Endodermal cell (in vitro differentiated cells): ENCODE data around the gene PGK2. TPM values are rescaled to one million over a fixed set of nuclear protein-coding genes. Genes with fewer than 3 reads are reported as not detected.

Experiments
- DNase-seq: peaks from one replicate; pipeline ENCODE4 v3.0.0-alpha.2; 2017
- H3K27ac ChIP-seq: 2 replicates; pipeline ENCODE4 v1.5.1; 2013; ENCODE audit warnings: mild to moderate bottlenecking, low read depth, low read length, moderate library complexity
- H3K27me3 ChIP-seq: 2 replicates; pipeline ENCODE4 v1.6.1; 2013; ENCODE audit warnings: mild to moderate bottlenecking, low read length, moderate library complexity; ENCODE audit not compliant: insufficient read depth, control insufficient read depth, poor library complexity, severe bottlenecking
- H3K36me3 ChIP-seq: 2 replicates; pipeline ENCODE4 v1.7.0; 2013; ENCODE audit warnings: mild to moderate bottlenecking, low read length, moderate library complexity; ENCODE audit not compliant: control insufficient read depth, insufficient read depth
- H3K4me1 ChIP-seq: one replicate; pipeline ENCODE4 v1.7.0; 2013; ENCODE audit warnings: low read length; ENCODE audit not compliant: control insufficient read depth, insufficient read depth
- H3K4me3 ChIP-seq: 2 replicates; pipeline ENCODE4 v1.5.1; 2013; ENCODE audit warnings: mild to moderate bottlenecking, low read length, moderate library complexity
- H3K9ac ChIP-seq: 2 replicates; pipeline ENCODE4 v1.6.1; 2013; ENCODE audit warnings: mild to moderate bottlenecking, low read length, moderate library complexity; ENCODE audit not compliant: poor library complexity, severe bottlenecking; ENCODE audit errors: extremely low read depth
- H3K9me3 ChIP-seq: 2 replicates; pipeline ENCODE4 v1.6.1; 2013; ENCODE audit warnings: mild to moderate bottlenecking, low read length, moderate library complexity; ENCODE audit not compliant: control insufficient read depth
- H3K27ac Mint-ChIP-seq: 2 replicates; pipeline ENCODE4 v1.8.0; 2020; ENCODE audit warnings: mixed read lengths
- H3K27me3 Mint-ChIP-seq: 2 replicates; pipeline ENCODE4 v1.8.0; 2021; ENCODE audit warnings: mild to moderate bottlenecking, mixed read lengths; ENCODE audit not compliant: insufficient read depth
- H3K36me3 Mint-ChIP-seq: 2 replicates; pipeline ENCODE4 v1.8.0; 2020; ENCODE audit warnings: low read depth, mixed read lengths
- H3K4me1 Mint-ChIP-seq: 2 replicates; pipeline ENCODE4 v1.8.0; 2020; ENCODE audit warnings: mixed read lengths
- H3K4me3 Mint-ChIP-seq: 2 replicates; pipeline ENCODE4 v1.8.0; 2020; ENCODE audit warnings: mild to moderate bottlenecking, moderate library complexity, mixed read lengths
- H3K9me3 Mint-ChIP-seq: 2 replicates; pipeline ENCODE4 v1.8.0; 2020; ENCODE audit warnings: mild to moderate bottlenecking, mixed read lengths
- CTCF ChIP-seq: fragments of 200-600 bp; sonication (generic); conservative IDR thresholded peaks from 2 replicates; pipeline ENCODE4 v1.5.0; 2021; ENCODE audit warnings: antibody characterized with exemption, mild to moderate bottlenecking
- WGBS, 2 experiments: methylation state at CpG; one replicate each; pipeline versions ENCODE4 v1.1.5 to v1.1.7; 2013; ENCODE audit warnings: missing lambda C conversion rate in 2 of 2, mixed read lengths in 1 of 2; ENCODE audit not compliant: insufficient coverage in 1 of 2, insufficient read length in 1 of 2; 5-methylcytosine and 5-hydroxymethylcytosine counted together
- total RNA-seq, 2 donors: library from RNA; stranded (reverse); fragmentation: NEBNext Ultra II Directional in 1 of 2; extraction: Animal tissue kit (Norgen Biotek cat#: 25700) in 1 of 2; gene quantifications; 2 replicates in 1 of 2; 3 replicates in 1 of 2; pipeline ENCODE4 v1.2.1, GENCODE V29; 2021

The PGK2 gene
- total RNA-seq, 2 donors from 2014 or later: not detected

GRCh38 chr6:49806145-49806544 lies 19.1 kb upstream of the PGK2 start:
- H3K36me3 Mint-ChIP-seq: no peaks in the 10 kb centered on the region
- WGBS, 2 experiments: 93% methylated on average over 4 of the region's 4 CpGs; no CpG with 5 or more reads in 1 of the 2 experiments

GRCh38 chr6:49805246-49805645 lies 18.2 kb upstream of the PGK2 start:
- H3K4me1 Mint-ChIP-seq: peaks cover 3% of the 10 kb centered on the region
- no peaks in the 10 kb centered on the region for H3K36me3 Mint-ChIP-seq
- no peaks in the 10 kb centered on the region for H3K27me3 ChIP-seq
- H3K27ac Mint-ChIP-seq: no peak overlapping the region
- no peaks in the 10 kb centered on the region for H3K9me3 Mint-ChIP-seq
- no peaks in the 10 kb centered on the region for H3K9me3 ChIP-seq
- TF ChIP-seq CTCF: no peak
- no peak for DNase-seq
- no peak overlapping the region for H3K27ac ChIP-seq
- H3K36me3 ChIP-seq: no peaks in the 10 kb centered on the region
- H3K4me1 ChIP-seq: no peaks in the 10 kb centered on the region
- 89 to 92% methylated on average over 3 of the region's 3 CpGs for WGBS, 2 experiments
- H3K9ac ChIP-seq: no peak overlapping the region
- H3K4me3 Mint-ChIP-seq: no peak overlapping the region
- H3K27me3 Mint-ChIP-seq: no peaks in the 10 kb centered on the region
- H3K4me3 ChIP-seq: no peak overlapping the region

More at GRCh38 chr6:49806145-49806544, 19.1 kb upstream of the PGK2 start:
- DNase-seq: no peak
- H3K9me3 Mint-ChIP-seq: no peaks in the 10 kb centered on the region
- Histone ChIP-seq H3K9me3 (no peaks in the 10 kb centered on the region), H3K36me3 (no peaks in the 10 kb centered on the region), H3K4me1 (no peaks in the 10 kb centered on the region), H3K27me3 (no peaks in the 10 kb centered on the region), H3K27ac (no peak overlapping the region), H3K9ac (no peak overlapping the region), H3K4me3 (no peak overlapping the region)
- no peak overlapping the region for H3K4me3 Mint-ChIP-seq
- peaks cover 3% of the 10 kb centered on the region for H3K4me1 Mint-ChIP-seq
- TF ChIP-seq CTCF: no peak
- no peaks in the 10 kb centered on the region for H3K27me3 Mint-ChIP-seq
- no peak overlapping the region for H3K27ac Mint-ChIP-seq

GRCh38 chr6:49801525-49801924 lies 14.4 kb upstream of the PGK2 start:
- no peak for DNase-seq
- no peaks in the 10 kb centered on the region for H3K36me3 Mint-ChIP-seq
- Histone ChIP-seq H3K27ac (no peak overlapping the region), H3K9me3 (no peaks in the 10 kb centered on the region), H3K27me3 (no peaks in the 10 kb centered on the region), H3K4me1 (no peaks in the 10 kb centered on the region), H3K9ac (no peak overlapping the region), H3K4me3 (no peak overlapping the region), H3K36me3 (no peaks in the 10 kb centered on the region)
- H3K9me3 Mint-ChIP-seq: no peaks in the 10 kb centered on the region
- no peaks in the 10 kb centered on the region for H3K27me3 Mint-ChIP-seq
- H3K4me3 Mint-ChIP-seq: no peak overlapping the region
- H3K27ac Mint-ChIP-seq: no peak overlapping the region
- no peak for TF ChIP-seq CTCF
- WGBS, 2 experiments: 96 to 100% methylated on average over 1 to 8 of the region's 8 CpGs
- H3K4me1 Mint-ChIP-seq: peaks cover 3% of the 10 kb centered on the region
